ENCODE measurements around the gene SDR42E2.
"Not testable (repeated sequence)": the region's sequence is repeated elsewhere in the genome, so short reads cannot be mapped to it uniquely, and the experiment has no call there.

The SDR42E2 gene

GRCh38 chr16:22161401-22161800 is 905 bp upstream of the SDR42E2 start:
- no peaks in the 10 kb centered on the region for H3K36me3 ChIP-seq (ENCODE audit: control insufficient read depth, insufficient read depth, low read length)
- H3K27ac ChIP-seq (ENCODE audit: low read depth, low read length, severe bottlenecking) = no peak overlapping the region
- no peaks in the 10 kb centered on the region for H3K9me3 ChIP-seq (ENCODE audit: control insufficient read depth, low read length)
- no peaks in the 10 kb centered on the region for H3K4me1 ChIP-seq (ENCODE audit: control insufficient read depth, insufficient read depth, low read length, poor library complexity, severe bottlenecking)
- H3K4me3 ChIP-seq (ENCODE audit: extremely low read depth, insufficient read depth, low read length, poor library complexity, severe bottlenecking) = no peak overlapping the region

- no peaks in the 10 kb centered on the region for H3K4me1 ChIP-seq (ENCODE audit: control insufficient read depth, insufficient read depth, low read length, poor library complexity, severe bottlenecking)
- H3K27ac ChIP-seq (ENCODE audit: low read depth, low read length, severe bottlenecking) = no peak overlapping the region
- no peaks in the 10 kb centered on the region for H3K36me3 ChIP-seq (ENCODE audit: control insufficient read depth, insufficient read depth, low read length)
- 46% methylated on average over 13 of the region's 14 CpGs for WGBS, 2 experiments (ENCODE audit: insufficient coverage in 2 of 2)
- no peaks in the 10 kb centered on the region for H3K9me3 ChIP-seq (ENCODE audit: control insufficient read depth, low read length)
- no peak overlapping the region for H3K4me3 ChIP-seq (ENCODE audit: extremely low read depth, insufficient read depth, low read length, poor library complexity, severe bottlenecking)
Observed at GRCh38 chr16:22162656-22163009, 327 bp downstream of the SDR42E2 start.

- H3K4me3 ChIP-seq (ENCODE audit: extremely low read depth, insufficient read depth, low read length, poor library complexity, severe bottlenecking) = no peak overlapping the region
- no peaks in the 10 kb centered on the region for H3K9me3 ChIP-seq (ENCODE audit: control insufficient read depth, low read length)
- 87 to 88% methylated on average over 4 to 5 of the region's 6 CpGs for WGBS, 2 experiments (ENCODE audit: insufficient coverage in 2 of 2)
- H3K36me3 ChIP-seq (ENCODE audit: control insufficient read depth, insufficient read depth, low read length) = no peaks in the 10 kb centered on the region
- H3K4me1 ChIP-seq (ENCODE audit: control insufficient read depth, insufficient read depth, low read length, poor library complexity, severe bottlenecking) = no peaks in the 10 kb centered on the region
- H3K27ac ChIP-seq (ENCODE audit: low read depth, low read length, severe bottlenecking) = no peak overlapping the region
Observed at GRCh38 chr16:22163806-22164205, 1.5 kb downstream of the SDR42E2 start.

GRCh38 chr16:22164482-22164881 is 2.2 kb downstream of the SDR42E2 start:
- H3K4me1 ChIP-seq (ENCODE audit: control insufficient read depth, insufficient read depth, low read length, poor library complexity, severe bottlenecking) = no peaks in the 10 kb centered on the region
- 82 to 84% methylated on average over 4 to 5 of the region's 5 CpGs for WGBS, 2 experiments (ENCODE audit: insufficient coverage in 2 of 2)
- H3K27ac ChIP-seq (ENCODE audit: low read depth, low read length, severe bottlenecking) = no peak overlapping the region
- no peak overlapping the region for H3K4me3 ChIP-seq (ENCODE audit: extremely low read depth, insufficient read depth, low read length, poor library complexity, severe bottlenecking)
- no peaks in the 10 kb centered on the region for H3K36me3 ChIP-seq (ENCODE audit: control insufficient read depth, insufficient read depth, low read length)
- H3K9me3 ChIP-seq (ENCODE audit: control insufficient read depth, low read length) = no peaks in the 10 kb centered on the region

- H3K4me1 ChIP-seq (ENCODE audit: control insufficient read depth, insufficient read depth, low read length, poor library complexity, severe bottlenecking) = no peaks in the 10 kb centered on the region
- no peaks in the 10 kb centered on the region for H3K9me3 ChIP-seq (ENCODE audit: control insufficient read depth, low read length)
- 86 to 90% methylated on average over 12 to 13 of the region's 16 CpGs for WGBS, 2 experiments (ENCODE audit: insufficient coverage in 2 of 2)
- H3K36me3 ChIP-seq (ENCODE audit: control insufficient read depth, insufficient read depth, low read length) = no peaks in the 10 kb centered on the region
- H3K27ac ChIP-seq (ENCODE audit: low read depth, low read length, severe bottlenecking) = no peak overlapping the region
- no peak overlapping the region for H3K4me3 ChIP-seq (ENCODE audit: extremely low read depth, insufficient read depth, low read length, poor library complexity, severe bottlenecking)
Observed at GRCh38 chr16:22165508-22166285, 3.4 kb downstream of the SDR42E2 start.

GRCh38 chr16:22171953-22172352 is 9.6 kb downstream of the SDR42E2 start:
- H3K36me3 ChIP-seq (ENCODE audit: control insufficient read depth, insufficient read depth, low read length) = no peaks in the 10 kb centered on the region
- no peaks in the 10 kb centered on the region for H3K4me1 ChIP-seq (ENCODE audit: control insufficient read depth, insufficient read depth, low read length, poor library complexity, severe bottlenecking)
- no peak overlapping the region for H3K27ac ChIP-seq (ENCODE audit: low read depth, low read length, severe bottlenecking)
- WGBS, 2 experiments (ENCODE audit: insufficient coverage in 2 of 2) = 90 to 91% methylated on average over 6 of the region's 6 CpGs
- no peak overlapping the region for H3K4me3 ChIP-seq (ENCODE audit: extremely low read depth, insufficient read depth, low read length, poor library complexity, severe bottlenecking)
- no peaks in the 10 kb centered on the region for H3K9me3 ChIP-seq (ENCODE audit: control insufficient read depth, low read length)

GRCh38 chr16:22172642-22173041 is 10.3 kb downstream of the SDR42E2 start:
- WGBS, 2 experiments (ENCODE audit: insufficient coverage in 2 of 2) = 86 to 100% methylated on average over 1 of the region's 1 CpG
- H3K27ac ChIP-seq (ENCODE audit: low read depth, low read length, severe bottlenecking); H3K36me3 ChIP-seq (ENCODE audit: control insufficient read depth, insufficient read depth, low read length); H3K4me1 ChIP-seq (ENCODE audit: control insufficient read depth, insufficient read depth, low read length, poor library complexity, severe bottlenecking); H3K9me3 ChIP-seq (ENCODE audit: control insufficient read depth, low read length); H3K4me3 ChIP-seq (ENCODE audit: extremely low read depth, insufficient read depth, low read length, poor library complexity, severe bottlenecking): not testable (repeated sequence)

GRCh38 chr16:22174642-22175041 is 12.3 kb downstream of the SDR42E2 start:
- 86 to 91% methylated on average over 8 to 9 of the region's 9 CpGs for WGBS, 2 experiments (ENCODE audit: insufficient coverage in 2 of 2)
- H3K27ac ChIP-seq (ENCODE audit: low read depth, low read length, severe bottlenecking) = no peak overlapping the region
- H3K36me3 ChIP-seq (ENCODE audit: control insufficient read depth, insufficient read depth, low read length) = no peaks in the 10 kb centered on the region
- no peaks in the 10 kb centered on the region for H3K4me1 ChIP-seq (ENCODE audit: control insufficient read depth, insufficient read depth, low read length, poor library complexity, severe bottlenecking)
- no peak overlapping the region for H3K4me3 ChIP-seq (ENCODE audit: extremely low read depth, insufficient read depth, low read length, poor library complexity, severe bottlenecking)
- H3K9me3 ChIP-seq (ENCODE audit: control insufficient read depth, low read length) = no peaks in the 10 kb centered on the region

- Histone ChIP-seq H3K4me1 (ENCODE audit: control insufficient read depth, insufficient read depth, low read length, poor library complexity, severe bottlenecking) (no peaks in the 10 kb centered on the region), H3K4me3 (ENCODE audit: extremely low read depth, insufficient read depth, low read length, poor library complexity, severe bottlenecking) (no peak overlapping the region), H3K36me3 (ENCODE audit: control insufficient read depth, insufficient read depth, low read length) (no peaks in the 10 kb centered on the region), H3K9me3 (ENCODE audit: control insufficient read depth, low read length) (no peaks in the 10 kb centered on the region), H3K27ac (ENCODE audit: low read depth, low read length, severe bottlenecking) (no peak overlapping the region)
- 85 to 86% methylated on average over 16 to 17 of the region's 18 CpGs for WGBS, 2 experiments (ENCODE audit: insufficient coverage in 2 of 2)
Observed at GRCh38 chr16:22177968-22178930, 15.9 kb downstream of the SDR42E2 start.

GRCh38 chr16:22181426-22181825 is 19.1 kb downstream of the SDR42E2 start:
- 89 to 93% methylated on average over 7 to 10 of the region's 11 CpGs for WGBS, 2 experiments (ENCODE audit: insufficient coverage in 2 of 2)
- no peak overlapping the region for H3K4me3 ChIP-seq (ENCODE audit: extremely low read depth, insufficient read depth, low read length, poor library complexity, severe bottlenecking)

GRCh38 chr16:22181843-22182242 is 19.5 kb downstream of the SDR42E2 start:
- 82 to 86% methylated on average over 7 of the region's 7 CpGs for WGBS, 2 experiments (ENCODE audit: insufficient coverage in 2 of 2)
- Histone ChIP-seq H3K27ac (ENCODE audit: low read depth, low read length, severe bottlenecking) (no peak overlapping the region), H3K36me3 (ENCODE audit: control insufficient read depth, insufficient read depth, low read length) (no peaks in the 10 kb centered on the region), H3K4me3 (ENCODE audit: extremely low read depth, insufficient read depth, low read length, poor library complexity, severe bottlenecking) (no peak overlapping the region), H3K9me3 (ENCODE audit: control insufficient read depth, low read length) (no peaks in the 10 kb centered on the region), H3K4me1 (ENCODE audit: control insufficient read depth, insufficient read depth, low read length, poor library complexity, severe bottlenecking) (no peaks in the 10 kb centered on the region)

More at GRCh38 chr16:22181426-22181825, 19.1 kb downstream of the SDR42E2 start:
- Histone ChIP-seq H3K4me1 (ENCODE audit: control insufficient read depth, insufficient read depth, low read length, poor library complexity, severe bottlenecking) (no peaks in the 10 kb centered on the region), H3K36me3 (ENCODE audit: control insufficient read depth, insufficient read depth, low read length) (no peaks in the 10 kb centered on the region), H3K9me3 (ENCODE audit: control insufficient read depth, low read length) (no peaks in the 10 kb centered on the region), H3K27ac (ENCODE audit: low read depth, low read length, severe bottlenecking) (no peak overlapping the region)
